Caki2 (cell line): ENCODE measurements around the gene DPYD. TPM values are rescaled to one million over a fixed set of nuclear protein-coding genes. Genes with fewer than 3 reads are reported as not detected.

Experiments
- DNase-seq: peaks from one replicate; pipeline ENCODE4 v3.0.0-alpha.2; 2015; ENCODE audit warnings: low read depth
- in situ Hi-C: cut with HindIII; loops from 2 replicates; pipeline ENCODE4 v1.10.0; 2016; ENCODE audit warnings: low sequenced_read_pairs, low pct_unique_long_range_greater_than_20kb, mixed read lengths
- total RNA-seq: library from RNA; depleted of rRNA; stranded (reverse); fragments of >200 nt; shearing (Covaris generic); gene quantifications from 2 replicates; pipeline ENCODE4 v1.2.3, GENCODE V29; 2014; ENCODE audit warnings: low replicate concordance

Gene DPYD
- total RNA-seq, 1 experiment from 2014 or later, result 2.2 TPM

- DNase-seq, result no peak
- in situ Hi-C loops, result no loop called here
Measured at GRCh38 chr1:97337250-97338030, 583.4 kb downstream of the DPYD start.

GRCh38 chr1:97334454-97334853 lies 586.4 kb downstream of the DPYD start:
- in situ Hi-C loops, result no loop called here
- no peak for DNase-seq

- in situ Hi-C loops, result no loop called here
- DNase-seq, result no peak
Measured at GRCh38 chr1:97332716-97333115, 588.1 kb downstream of the DPYD start.

- in situ Hi-C loops, result no loop called here
- no peak for DNase-seq
Measured at GRCh38 chr1:97331165-97331564, 589.7 kb downstream of the DPYD start.

- DNase-seq, result no peak
- in situ Hi-C loops, result no loop called here
Measured at GRCh38 chr1:97314685-97315084, 606.1 kb downstream of the DPYD start.

GRCh38 chr1:97308131-97308530 lies 612.7 kb downstream of the DPYD start:
- in situ Hi-C loops, result no loop called here
- DNase-seq, result no peak

GRCh38 chr1:97307568-97307967 lies 613.3 kb downstream of the DPYD start:
- in situ Hi-C loops, result no loop called here
- DNase-seq, result no peak

- in situ Hi-C loops, result no loop called here
- no peak for DNase-seq
Measured at GRCh38 chr1:97307151-97307550, 613.7 kb downstream of the DPYD start.

- no peak for DNase-seq
- in situ Hi-C loops, result no loop called here
Measured at GRCh38 chr1:97306504-97306903, 614.3 kb downstream of the DPYD start.

GRCh38 chr1:97304366-97304765 lies 616.5 kb downstream of the DPYD start:
- DNase-seq, result no peak
- in situ Hi-C loops, result no loop called here

- no peak for DNase-seq
- in situ Hi-C loops, result no loop called here
Measured at GRCh38 chr1:97298966-97299365, 621.9 kb downstream of the DPYD start.

GRCh38 chr1:97297611-97298010 lies 623.2 kb downstream of the DPYD start:
- in situ Hi-C loops, result no loop called here
- no peak for DNase-seq

- in situ Hi-C loops, result no loop called here
- DNase-seq, result no peak
Measured at GRCh38 chr1:97281962-97282361, 638.9 kb downstream of the DPYD start.

- in situ Hi-C loops, result no loop called here
- peak; percentile 51 for DNase-seq
Measured at GRCh38 chr1:97277891-97278654, 642.8 kb downstream of the DPYD start.

- DNase-seq, result peak; percentile 20
- in situ Hi-C loops, result no loop called here
Measured at GRCh38 chr1:97271916-97272788, 648.7 kb downstream of the DPYD start.

- in situ Hi-C loops, result no loop called here
- DNase-seq, result no peak
Measured at GRCh38 chr1:97270508-97271307, 650.1 kb downstream of the DPYD start.

GRCh38 chr1:97265630-97266029 lies 655.2 kb downstream of the DPYD start:
- DNase-seq, result no peak
- in situ Hi-C loops, result no loop called here

- DNase-seq, result no peak
- in situ Hi-C loops, result no loop called here
Measured at GRCh38 chr1:97262842-97263241, 658.0 kb downstream of the DPYD start.
